NCI-H526 (cell line): ENCODE data around the gene SLC39A1.
"Not testable (repeated sequence)": the region's sequence is repeated elsewhere in the genome, so short reads cannot be mapped to it uniquely, and the experiment has no call there.

Source experiments
- DNase-seq, 2 experiments: peaks; one replicate each; lab custom pipeline; 2025; lab: John Stamatoyannopoulos, UW

Gene SLC39A1, protein sequence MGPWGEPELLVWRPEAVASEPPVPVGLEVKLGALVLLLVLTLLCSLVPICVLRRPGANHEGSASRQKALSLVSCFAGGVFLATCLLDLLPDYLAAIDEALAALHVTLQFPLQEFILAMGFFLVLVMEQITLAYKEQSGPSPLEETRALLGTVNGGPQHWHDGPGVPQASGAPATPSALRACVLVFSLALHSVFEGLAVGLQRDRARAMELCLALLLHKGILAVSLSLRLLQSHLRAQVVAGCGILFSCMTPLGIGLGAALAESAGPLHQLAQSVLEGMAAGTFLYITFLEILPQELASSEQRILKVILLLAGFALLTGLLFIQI

DNA sequence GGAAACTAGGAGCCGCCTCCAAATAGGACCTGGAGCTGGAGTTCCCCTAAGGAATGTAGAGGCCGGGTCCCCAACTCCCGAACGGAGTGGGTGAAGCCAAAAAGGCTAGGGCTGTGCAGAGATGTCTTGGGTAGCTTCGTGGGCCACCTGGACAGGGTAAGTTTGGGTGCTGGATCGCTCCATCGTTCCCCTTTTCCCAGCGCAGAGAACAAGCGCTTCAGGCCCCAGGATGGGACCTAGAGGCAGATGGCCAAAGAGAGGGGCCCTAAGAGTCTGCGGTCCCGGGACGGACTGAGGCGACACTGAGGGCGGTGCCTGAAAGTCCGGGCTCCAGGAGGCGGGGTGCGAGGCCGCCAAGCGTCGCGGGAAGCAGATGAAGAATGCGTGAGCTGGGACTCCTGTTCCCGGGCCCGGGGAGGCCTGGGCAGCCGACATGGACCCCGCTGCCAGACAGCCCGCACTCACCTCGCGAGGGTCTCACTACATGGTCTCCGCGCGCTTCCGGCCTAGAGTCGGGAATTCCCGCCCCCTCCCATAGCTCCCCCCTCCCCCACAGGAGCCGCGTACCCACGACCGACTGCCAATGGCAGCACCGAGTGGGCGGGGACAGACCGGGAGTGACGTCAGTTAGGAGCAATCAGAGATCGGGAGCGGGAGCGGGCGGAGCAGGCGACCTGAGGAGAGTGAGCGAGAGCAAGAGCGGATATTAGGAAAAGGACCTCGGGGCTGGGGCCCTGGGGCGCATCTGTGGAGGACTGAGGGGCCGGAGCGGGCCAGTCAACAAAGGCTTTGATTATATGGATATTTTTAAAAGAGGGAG, at the start of gene SLC39A1:
SLC39A1 (minus strand) TSS at position 508 of the 820 bp plus-strand sequence. CDS start 822 bp downstream, outside the sequence.
- DNase-seq, result peak; percentile 99 to 100

DNA sequence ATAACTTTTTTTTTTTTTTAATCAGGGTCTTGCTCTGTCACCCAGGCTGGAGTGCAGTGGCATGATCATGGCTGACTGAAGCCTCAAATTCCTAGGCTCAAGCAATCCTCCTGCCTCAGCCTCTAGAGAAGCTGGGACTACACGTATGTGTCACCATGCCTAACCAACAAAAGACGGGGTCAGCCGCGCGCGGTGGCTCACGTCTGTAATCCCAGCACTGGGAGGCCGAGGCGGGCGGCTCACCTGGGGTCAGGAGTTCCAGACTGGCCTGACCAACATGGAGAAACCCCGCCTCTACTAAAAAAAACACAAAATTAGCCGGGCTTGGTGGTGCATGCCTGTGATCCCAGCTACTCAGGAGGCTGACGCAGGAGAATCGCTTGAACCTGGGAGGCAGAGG, 49.2 kb upstream of the SLC39A1 start:
- DNase-seq, result not testable (repeated sequence)

DNA sequence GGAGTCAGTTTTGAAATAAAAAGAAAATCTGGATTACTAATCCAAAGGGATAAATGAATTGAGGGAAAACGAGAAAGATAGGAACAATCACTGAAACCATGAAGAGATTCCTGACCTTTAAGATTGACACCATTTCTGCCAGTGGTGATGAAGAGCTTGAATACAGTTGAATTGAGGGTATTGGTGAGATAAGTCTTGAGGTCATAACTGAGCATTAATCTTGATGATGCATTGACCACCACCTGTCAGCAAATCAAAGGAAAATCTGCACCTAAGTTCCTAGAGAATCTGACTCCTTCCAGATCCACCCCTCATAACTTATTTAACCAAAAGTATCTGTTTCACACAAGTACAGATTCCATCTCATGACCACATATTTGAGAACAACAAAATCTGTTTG, 48.8 kb upstream of the SLC39A1 start:
- no peak for DNase-seq

DNA sequence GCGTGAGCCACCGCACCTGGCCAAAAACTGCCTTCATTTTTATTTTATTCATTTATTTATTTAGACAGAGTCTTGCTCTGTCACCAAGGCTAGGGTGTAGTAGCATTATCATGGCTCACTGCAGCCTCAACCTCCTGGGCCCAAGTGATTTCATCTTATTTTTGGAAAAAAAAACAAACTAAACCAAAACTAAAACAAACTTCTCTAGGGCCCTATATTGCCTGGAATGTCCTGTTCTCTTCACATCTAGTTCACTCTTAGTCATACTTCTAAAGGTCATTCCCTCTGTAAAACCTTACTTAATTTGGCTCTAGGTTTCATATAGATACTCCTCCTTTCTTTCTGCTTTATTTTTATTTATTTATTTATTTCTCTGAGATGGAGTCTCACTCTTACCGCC, 42.8 kb upstream of the SLC39A1 start:
- DNase-seq, result no peak

DNA sequence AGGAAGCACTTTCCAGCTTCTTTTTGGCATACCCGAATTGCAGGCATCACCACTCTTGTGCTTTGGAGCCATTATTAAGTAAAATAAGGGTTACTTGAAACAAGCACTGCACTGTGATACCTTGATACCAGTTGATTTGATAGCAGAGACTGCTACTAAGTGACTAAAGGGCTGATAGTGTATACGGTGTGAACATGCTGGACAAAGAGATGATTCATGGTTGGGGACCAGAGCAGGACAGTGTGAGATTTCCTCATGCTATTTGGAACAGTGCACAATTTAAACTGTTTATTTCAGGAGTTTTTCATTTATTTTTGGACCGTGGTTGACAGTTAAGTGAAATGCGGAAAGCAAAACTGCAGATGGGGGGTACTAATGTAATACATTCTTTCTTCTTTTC, 37.1 kb upstream of the SLC39A1 start:
- no peak for DNase-seq

DNA sequence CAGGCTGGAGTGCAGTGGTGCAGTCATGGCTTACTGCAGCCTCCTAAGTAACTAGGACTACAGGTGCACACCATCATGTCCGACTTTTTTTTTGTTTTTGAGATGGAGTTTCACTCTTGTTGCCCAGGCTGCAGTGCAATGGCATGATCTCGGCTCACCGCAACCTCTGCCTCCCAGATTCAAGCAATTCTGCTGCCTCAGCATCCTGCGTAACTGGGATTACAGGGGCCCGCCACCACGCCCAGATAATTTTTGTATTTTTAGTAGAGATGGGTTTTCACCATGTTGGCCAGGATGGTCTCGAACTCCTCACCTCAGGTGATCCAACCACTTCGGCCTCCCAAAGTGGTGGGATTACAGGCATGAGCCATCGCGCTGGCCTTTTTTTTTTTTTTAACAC, 33.5 kb upstream of the SLC39A1 start:
- not testable (repeated sequence) for DNase-seq

DNA sequence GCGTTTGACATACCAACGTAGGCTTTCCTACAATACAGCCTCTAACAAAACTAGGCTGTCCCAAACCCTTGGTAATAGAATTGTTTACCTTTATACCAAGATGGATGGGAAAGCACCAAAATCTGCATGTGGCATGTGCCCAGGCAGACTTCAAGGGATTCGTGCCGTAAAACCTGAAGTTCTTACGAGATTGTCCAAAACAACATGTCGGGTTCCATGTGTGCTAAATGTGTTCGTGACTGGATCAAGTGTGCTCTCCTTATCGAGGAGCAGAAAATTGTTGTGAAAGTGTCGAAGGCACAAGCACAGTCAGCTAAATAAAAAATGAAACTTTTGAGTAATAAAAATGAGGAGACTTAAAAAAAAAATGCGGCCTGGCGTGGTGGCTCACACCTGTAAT, 32.3 kb upstream of the SLC39A1 start:
- no peak for DNase-seq

DNA sequence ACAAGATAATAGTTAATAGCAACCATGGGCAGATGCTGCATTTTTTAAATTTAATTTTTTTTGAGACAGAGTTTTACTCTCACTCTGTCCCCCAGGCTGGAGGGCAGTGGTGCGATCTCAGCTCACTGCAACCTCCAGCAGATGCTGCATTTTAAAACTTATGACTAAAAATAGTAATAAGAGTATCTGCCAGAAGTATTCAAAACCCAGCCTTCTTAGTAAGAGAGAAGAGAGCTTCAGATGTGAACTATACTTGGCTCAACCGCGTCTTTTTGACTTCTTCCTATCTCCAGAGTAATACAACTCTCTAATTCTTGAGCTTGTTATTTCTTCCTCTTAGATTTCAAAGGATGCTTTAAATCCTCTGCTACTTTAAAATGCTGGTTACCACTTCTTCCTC, 31.9 kb upstream of the SLC39A1 start:
- DNase-seq, result no peak

DNA sequence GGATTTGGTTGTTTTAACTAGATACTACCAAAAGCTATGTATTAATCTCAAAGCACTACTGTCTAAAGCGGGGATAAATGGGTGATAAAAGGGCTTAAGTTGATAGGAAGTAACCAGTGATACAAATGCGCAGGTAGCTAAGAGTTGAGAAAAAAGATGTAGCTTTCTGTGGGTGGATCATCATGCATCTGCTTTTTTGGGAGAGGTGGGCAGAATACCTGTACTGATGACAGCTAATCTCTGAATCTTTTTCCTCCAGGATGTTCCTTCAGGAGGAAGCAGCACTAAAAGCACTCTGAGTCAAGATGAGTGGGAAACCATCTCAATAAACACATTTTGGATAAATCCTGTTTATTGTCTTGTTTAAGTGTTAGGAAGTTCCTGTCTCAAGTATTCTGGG, 28.5 kb upstream of the SLC39A1 start:
- DNase-seq, result no peak

DNA sequence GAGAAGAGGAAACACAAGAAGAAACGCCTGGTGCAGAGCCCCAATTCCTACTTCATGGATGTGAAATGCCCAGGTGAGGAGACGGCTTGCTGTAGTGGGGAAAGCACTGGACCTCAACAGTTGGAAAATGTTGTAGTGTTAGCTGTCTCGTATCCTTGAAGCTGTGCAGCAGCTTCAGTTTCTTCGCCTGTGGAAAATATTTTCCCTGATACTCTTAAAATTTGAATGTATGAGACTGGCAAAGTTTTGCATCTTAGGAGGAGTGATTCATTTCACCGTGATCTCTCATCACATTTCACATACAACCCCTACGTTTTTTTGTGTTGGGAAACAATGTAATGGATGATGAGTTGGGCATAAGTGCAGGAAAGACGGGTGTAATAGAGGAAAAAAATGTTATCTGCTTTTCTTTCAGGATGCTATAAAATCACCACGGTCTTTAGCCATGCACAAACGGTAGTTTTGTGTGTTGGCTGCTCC, 27.9 kb upstream of the SLC39A1 start:
- DNase-seq, result no peak

DNA sequence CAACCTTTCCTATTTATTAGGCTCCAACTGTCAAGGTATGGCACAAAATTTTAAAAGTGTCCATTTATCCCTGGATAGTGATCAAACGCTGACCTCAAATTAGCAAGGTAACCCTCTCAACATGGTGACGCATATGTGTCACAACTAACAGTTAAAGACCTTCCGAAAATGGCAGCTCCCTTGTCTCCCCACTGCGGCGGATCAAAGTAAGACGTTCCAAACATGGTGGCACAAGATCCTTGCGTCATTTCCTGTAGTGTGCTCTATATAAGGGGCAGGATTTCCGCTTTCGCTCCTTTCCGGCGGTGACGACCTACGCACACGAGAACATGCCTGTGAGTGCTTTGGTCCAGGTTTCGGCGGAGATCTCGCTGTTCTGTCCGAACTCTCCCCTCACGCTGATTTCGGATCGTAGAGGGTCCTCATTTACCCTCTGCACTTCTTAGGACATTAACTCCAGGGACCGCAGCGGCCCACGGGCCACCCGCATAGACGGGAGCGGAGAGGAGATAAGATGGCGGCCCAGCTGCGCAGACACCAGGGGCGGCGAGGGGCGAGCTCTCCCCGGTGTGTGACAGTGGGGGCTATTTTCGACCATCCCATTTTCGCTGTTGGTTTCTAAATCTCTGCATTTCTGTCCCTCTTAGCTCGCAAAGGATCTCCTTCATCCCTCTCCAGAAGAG, 27.3 kb upstream of the SLC39A1 start, which contains the start of gene RPS27:
RPS27 (plus strand) TSS at position 295 of the 683 bp plus-strand sequence; CDS start at position 330, 35 bp downstream.
- DNase-seq, result peak; percentile 99 to 100

DNA sequence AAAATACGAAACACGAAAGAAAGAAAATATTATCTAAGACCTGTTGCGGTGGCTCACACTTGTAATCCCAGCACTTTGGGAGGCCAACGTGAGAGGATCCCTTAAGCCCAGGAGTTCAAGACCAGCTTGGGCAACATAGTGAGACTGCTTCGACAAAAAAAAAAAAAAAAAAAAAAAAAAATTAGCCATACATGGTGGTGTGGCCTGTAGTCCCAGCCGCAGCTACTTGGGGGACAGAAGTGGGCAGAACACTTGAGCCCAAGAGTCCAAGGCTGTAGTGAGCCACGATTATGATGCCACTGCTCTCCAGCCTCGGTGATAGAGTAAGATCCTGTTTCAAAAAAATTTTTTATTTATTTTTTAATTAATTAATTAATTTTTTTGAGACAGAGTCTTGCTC, 24.3 kb upstream of the SLC39A1 start:
- DNase-seq, result no peak

DNA sequence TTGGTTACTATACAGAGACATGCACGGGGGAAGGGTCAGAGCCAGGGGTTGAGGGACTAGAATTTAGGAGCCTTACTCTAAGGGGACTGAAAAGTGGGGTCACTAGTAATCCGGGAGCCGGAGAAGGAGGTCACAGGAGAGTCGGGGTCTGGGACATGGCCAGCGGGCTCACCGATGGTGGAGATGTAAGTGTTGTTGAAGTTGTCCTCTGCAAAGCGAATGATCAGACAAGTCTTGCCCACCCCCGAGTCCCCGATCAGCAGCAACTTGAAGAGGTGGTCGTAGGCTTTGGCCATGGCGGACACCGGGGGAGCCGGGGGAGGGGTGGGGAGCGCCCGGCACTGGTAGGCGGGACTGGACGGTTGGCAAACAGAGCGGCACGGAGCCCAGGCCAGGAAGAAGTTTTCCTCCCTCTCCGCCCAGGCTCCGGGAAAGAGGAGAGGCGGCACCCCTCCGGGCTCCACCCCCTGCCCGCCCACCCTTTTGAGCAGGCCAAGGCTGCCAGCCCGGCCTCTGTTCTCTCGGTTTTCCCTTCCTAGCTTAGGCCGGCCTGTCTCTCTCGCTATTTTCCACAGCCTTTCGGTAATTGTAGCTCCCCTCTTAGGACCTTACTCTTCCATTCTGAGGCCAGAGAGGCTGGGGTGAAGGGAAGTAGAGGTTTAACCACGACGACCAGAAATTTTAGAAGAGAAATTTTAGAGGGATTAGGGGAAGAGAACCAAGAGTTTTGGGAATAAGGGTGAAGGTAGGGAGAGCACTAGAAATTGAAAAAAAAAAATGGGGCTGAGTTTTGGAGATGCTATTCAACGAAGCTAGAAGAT, 22.8 kb upstream of the SLC39A1 start, which contains the start of gene RAB13:
RAB13 (minus strand) TSS at position 399 of the 821 bp plus-strand sequence; CDS start at position 296, 103 bp downstream.
- peak; percentile 80 to 97 for DNase-seq

DNA sequence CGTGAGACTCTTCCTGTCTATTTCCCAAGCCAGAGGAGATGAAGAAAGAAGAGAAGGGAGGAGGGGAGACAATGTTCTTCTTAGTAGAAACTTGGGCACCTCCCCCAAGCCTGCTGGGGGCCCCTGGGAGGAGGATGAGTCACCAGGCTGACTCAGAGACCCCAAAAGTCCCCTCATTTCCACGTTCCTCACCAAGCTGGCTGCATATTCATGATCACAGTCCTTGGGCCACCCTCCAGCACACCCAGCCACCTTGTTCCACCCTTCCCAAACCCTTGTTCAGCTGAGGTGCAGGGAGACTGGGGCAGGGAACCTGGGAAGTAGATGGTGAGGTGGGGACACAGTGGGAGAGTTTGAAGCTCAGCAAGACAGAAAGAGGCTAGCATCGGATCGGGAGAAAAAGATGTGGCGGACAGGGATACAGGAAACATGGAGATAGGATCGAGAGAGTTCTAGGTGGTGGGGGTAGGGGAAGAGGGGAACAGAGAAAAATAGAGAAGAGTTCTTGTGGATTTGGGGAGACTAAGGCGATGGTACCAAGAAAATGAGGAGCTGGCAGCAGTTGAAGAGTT, 22.1 kb upstream of the SLC39A1 start:
- no peak for DNase-seq

DNA sequence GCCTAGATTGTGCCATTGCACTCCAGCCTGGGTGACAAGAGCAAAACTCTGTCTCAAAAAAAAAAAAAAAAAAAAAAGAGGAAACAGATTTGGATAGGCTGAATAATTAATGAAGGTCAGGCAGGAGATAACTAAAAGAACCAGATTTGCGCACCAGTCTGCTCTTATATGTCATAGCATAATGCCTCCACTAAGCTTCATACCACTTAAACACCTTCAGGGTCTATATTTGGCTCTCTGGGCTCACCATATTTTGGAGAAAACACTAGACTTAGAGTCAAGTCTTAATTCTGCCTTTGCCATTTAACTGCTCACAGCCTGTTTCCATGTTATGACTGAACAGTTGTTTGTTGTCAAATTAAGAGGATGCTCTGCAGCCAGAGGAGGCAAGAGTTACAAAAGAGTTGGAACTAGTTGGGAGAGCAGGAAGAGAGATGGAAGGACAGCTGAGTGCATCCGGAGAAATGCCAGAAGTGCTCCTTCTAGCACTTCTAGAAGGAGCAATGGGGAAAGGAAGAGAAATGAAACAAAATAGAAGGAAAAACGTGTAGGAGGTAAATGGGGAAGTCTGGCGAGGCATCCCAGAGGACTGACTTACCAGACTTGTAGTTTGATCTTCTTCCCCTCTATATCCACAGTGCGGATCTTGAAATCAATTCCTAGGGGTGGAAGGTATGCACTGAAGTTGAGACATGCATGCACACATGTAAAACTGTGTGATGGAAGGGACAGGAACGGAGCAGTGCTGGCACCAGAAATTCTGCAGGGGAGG, 21.0 kb upstream of the SLC39A1 start:
- no peak for DNase-seq

DNA sequence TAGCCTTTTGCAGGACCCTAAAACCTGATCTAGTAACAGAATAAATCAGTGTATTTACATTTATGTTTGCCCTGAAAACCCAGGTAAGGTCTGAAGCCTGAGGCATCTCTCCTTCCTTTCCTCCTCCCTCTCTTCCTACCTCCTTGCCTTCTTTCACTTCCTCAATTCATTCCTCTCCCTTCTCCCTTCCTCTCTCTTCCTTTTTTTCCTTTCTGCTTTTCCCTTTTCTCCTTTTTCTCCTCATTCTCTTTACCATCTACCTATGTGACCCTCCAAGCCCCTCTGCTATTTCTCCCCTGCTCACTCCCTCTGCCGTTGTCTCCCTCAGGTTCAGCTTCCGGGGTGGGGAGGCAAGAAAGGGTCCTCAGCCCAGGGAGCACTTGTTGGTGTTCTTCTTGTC, 18.4 kb upstream of the SLC39A1 start:
- DNase-seq, result not testable (repeated sequence)

DNA sequence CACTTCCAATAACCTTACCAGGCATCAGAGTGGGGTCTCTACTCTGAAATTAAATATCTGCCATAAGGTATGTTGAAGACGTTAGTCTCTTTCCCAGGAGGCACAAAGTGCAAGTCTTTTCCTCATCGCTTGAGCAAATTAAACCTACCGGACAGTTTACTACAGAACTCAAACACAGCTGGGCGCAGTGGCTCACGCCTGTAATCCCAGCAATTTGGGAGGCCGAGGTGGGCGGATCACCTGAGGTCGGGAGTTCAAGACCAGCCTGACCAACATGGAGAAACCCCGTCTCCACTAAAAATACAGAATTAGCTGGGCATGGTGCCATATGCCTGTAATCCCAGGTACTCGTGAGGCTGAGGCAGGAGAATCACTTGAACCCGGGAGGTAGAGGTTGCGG, 15.8 kb upstream of the SLC39A1 start:
- not testable (repeated sequence) for DNase-seq

DNA sequence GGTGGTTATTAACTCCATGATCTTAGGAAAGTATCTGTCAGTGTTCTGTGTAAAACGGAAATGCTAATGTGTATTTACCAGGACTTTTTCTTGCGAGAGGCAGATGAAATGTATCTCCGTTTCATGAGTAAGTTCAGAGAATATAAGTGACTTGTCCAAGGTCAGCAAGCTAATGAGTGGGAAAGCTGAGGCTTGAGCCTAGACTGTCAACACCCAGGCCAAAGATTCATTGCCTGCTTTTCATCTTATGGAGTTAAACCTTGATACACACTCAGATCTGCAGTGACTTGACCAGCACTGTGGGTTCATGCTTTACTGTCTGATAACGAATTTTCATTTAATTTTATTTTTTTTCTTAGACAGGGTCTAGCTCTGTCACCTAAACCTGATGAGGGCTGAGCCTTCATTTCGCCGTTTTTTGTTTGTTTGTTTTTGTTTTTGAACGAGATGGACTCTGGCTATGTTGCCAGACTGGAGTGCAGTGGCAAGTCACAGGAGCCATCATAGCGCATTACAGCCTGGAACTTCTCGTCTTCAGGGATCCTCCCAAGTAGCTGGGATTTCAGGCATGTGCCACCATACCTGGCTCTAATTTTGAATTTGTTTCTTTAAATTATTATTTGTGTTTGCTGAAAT, 15.1 kb upstream of the SLC39A1 start:
- DNase-seq, result peak in 1 of 2 experiments; percentile 58
